NCI-H510A (cell line): ENCODE data around the gene RGS10.
"Not testable (repeated sequence)": the region's sequence is repeated elsewhere in the genome, so short reads cannot be mapped to it uniquely, and the experiment has no call there.

ENCODE experiments used
- DNase-seq: peaks from one replicate; lab custom pipeline; 2025; lab: John Stamatoyannopoulos, UW

The RGS10 gene

DNA sequence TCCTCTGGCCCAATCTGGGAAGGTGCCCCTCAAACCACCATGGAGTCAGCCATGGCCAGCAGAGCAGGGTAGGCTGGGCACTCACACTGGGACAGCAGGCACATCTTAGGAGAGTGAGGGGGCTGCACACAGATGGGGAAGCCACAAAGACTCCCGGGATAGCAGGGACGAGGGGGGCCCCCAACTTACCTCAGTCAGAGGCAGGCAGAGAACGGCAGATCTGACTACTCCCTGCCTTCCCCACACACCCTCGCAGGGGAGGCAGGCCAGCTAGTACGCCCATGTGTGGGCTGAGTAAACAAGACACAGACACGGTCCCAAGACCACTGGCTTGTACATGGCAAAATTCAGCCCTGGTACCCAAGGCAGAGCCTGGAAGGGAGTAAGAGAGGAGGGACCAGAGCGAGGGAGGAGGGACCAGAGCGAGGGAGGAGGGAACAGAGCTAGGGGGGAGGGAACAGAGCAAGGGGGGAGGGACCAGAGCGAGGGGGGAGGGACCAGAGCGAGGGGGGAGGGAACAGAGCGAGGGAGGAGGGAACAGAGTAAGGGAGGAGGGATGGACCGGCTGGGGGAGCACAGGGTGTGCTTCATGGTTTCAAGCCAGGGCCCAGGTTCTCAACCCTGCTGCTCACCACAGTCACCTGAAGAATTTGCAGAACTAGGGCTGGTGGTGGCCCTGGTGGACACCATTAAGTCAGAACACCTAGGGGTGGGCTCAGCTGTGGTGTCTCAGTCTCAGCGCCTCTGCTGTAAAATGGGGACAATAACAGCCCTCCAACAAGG lies 73.8 kb downstream of the RGS10 start:
- DNase-seq: no peak

DNA sequence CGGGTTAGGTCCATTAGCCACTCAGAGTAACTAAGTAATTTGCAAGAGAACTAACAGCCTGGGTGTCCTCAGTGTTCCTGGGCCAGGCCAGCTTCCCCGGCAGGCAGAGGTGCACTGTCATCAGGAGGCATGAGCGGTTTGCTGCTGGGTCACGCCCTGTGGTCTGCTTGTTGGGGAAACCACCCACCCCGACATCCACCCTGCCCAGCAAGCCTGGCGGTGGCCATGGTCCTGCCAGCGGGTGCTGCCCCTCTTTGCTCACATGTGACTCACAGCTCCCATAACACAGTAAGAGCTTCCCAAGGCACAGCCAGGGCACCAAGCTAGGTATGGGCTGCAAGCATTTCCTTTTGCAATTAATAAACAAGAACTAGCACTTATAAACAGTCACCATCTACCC lies 75.9 kb downstream of the RGS10 start:
- no peak for DNase-seq

DNA sequence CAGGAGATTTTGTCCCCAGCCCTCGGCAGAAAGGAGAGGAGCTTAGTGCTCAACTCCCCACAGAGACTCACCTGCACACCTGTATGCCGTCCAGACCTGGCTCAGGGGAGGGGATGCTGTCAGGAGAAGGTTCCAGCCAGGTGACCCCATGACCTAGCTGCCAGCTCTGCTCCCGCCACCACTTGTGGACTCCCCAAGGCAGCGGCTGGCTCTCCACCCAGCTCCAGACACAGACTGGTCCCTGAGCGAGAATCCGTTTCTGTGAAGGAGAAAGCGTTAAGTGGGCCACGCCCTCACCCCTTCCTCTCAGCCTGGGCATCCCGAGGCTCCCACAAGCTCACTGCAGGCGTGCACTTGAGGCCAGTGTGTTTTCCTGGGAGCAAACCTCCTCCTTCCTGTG lies 76.4 kb downstream of the RGS10 start:
- no peak for DNase-seq

DNA sequence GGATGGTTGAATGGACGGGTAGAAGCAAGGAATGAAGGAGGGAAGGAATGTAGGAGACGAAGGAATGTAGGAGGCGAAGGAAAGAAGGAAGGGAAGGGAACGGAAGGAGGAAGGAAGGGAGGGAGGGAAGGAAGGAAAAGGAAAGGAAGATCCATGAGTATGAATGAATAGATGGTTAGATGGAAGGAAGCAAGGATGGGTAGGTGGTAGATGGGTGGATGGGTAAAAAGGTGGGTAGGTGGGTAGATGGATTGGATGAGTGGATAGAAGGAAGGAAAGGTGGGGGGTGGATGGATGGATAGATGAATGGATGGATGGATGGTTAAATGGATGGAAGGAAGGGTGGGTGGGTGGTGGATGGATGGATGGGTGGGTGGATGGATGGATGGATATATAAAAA lies 77.4 kb downstream of the RGS10 start:
- DNase-seq: no peak

DNA sequence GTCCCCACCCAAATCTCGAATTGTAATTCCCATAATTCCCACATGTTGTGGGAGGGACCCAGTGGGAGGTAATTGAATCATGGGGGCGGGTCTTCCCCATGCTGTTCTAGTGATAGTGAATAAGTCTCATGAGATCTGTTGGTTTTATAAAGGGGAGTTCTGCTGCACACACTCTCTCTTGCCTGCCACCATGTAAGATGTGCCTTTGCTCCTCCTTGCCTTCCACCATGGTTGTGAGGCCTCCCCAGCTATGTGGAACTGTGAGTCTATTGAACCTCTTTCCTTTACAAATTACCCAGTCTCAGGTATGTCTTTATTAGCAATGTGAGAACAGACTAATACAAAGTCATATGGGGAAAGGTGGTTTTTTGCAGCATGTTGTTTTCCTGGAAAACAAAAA lies 79.3 kb downstream of the RGS10 start:
- DNase-seq: not testable (repeated sequence)

DNA sequence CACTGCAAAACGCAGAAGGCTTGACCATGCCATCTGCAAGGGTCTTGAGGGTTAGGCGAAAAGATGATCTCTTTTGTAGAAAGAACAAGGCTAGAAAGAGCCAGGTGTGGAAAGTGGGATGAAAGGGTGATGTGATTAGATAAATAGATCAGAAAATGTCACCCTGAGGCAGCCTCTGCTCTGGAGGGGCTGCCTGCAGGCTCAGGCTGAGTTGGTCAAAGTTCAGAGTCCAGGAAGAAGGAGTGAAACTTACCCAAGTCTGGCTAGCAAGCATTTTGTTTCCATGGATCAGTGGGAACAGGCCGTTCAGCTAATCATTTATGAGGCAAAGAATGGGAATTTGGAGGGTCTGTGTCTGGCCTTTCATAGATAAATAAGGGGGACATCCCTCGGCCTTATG lies 79.7 kb downstream of the RGS10 start:
- no peak for DNase-seq

DNA sequence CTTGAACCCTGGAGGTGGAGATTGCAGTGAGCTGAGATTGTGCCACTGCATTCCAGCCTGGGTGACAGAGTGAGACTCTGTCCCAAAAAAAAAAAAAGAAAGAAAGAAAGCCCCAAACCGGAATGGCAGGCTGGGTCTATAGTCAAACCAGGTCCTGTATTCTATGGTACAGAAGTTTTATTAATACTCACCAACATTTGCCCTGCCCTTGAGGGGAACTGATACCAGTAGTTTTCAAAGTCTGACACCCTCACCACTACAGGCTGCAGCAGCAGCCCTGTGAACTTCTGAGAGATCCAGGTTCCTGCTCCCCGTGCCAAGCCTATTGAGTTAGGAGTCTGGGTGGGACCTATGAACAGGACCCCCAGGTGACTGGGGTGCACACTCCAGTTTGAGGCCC lies 80.6 kb downstream of the RGS10 start:
- DNase-seq: no peak

DNA sequence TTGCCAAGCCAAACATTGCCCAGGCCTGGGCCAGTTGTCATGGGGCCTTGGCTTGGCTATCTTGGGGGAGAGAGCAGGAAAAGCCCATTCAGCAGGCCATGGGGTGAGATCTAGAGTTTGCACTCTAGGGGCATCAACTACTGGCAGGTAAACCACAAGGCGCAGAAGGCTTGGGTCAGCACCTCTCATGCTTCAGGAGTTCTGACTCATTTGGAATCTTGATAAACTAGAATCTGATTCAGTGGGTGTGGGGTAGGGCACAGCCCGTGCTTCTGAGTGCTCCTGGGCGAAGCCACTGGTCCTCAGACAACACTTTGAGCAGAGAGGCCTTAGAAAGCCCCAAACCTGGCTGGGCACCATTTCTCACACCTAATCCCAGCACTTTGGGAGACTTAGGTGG lies 81.1 kb downstream of the RGS10 start:
- DNase-seq: no peak

DNA sequence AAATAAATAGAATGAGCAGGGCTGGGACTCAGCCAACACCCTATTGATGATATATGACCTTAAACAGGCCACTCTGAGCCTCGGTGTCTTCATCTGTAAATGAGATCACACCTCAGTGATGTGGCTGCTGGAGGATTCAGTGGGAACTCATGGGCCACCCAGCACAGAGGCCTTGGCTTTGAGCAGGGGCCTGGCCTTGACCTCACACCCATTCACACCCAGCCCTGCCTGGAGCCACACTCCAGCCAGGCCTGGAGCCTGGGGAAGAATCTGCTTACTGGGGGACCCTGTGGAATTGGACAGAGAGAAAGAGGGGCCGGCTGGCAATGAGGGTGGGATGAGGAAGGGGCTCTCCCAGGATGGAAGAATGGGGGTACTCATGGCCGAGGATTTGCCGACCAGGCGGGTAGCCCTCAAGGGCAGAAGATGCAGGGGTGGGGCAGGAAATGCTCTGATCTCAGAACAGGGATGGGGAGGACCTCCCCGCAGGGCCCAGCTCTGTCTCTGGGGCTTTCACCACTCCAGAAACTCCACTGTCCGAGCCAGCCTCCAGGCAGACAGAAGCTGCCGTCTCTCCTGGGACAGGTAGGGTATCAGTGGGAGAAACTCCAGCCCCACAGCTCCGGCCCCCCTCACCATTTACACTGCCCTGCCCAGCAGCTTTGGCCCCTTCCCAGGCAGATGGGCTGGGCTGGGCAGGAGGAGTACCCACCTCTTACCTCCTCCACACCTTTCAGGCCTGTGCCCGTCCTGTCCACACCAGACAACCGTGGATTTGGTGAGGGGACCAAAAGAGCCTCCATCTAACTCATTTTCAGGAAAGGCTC lies 81.9 kb downstream of the RGS10 start:
- DNase-seq: no peak

DNA sequence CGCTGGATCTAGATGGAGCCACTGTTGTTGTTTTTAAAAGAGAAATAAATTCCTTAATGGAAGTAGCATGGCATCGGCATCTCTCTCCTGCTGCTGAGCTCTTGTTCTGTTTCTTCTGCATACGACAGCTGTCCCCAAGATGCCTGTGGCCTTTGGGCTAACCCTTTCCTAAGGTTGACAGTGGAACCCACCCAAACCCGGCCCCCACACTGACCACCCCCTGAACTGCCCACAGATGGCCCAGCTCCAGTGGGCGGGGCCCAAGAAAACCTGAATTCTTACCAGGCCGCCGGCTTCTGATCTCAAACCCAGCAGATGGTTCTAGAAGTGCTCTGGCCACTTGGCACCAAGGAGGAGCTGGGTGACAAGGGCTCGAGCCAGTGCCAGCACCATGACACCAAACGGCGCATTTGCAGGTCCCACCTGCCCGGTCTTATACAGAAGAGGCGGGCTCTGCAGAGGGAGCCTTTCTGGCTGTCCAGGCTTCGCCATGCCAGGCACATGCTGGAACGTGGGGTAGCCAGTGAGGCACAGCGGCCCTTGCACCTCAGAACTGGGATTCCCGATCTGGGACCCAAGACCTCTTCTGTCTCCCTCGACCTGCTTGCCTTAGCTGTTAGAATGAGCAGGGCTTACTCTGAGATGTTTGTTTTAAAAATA lies 82.7 kb downstream of the RGS10 start:
- no peak for DNase-seq

DNA sequence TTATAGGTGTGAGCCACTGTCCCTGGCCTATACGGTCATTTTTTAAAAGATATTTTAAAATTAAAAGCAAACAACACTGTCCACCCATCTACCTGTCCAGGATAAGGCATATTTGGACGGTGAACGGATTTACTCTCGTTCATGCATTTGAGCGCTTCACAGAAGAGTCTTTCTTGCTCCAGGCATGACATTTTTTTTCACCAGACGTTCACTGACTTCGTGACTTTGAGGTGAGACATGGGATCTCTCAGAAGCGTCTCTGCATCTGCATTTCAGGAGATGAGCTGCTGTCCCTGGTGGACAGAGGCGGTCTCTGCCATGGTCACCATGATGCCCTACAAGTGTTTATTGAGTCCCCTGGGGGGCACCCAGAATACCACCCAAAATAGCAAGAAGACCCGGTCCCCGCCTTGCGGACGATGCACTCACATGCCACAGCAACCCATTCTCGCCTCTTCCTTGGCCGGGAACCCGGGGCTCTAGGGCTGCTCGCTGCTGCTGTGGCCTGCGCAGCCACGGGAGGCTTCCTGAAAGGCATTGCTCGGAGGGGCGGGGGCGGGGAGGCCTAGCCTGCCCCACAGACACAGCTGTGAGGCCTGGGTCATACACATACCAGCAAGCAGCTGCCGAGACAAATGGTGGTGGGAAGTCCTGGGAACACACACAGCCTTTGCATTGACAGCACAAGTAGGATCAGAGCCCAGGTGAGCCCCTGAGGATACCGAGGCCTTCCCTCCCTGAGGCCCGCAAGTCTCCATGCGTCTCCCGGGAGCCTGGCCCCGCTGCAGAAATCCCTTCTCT lies 84.4 kb downstream of the RGS10 start:
- no peak for DNase-seq

DNA sequence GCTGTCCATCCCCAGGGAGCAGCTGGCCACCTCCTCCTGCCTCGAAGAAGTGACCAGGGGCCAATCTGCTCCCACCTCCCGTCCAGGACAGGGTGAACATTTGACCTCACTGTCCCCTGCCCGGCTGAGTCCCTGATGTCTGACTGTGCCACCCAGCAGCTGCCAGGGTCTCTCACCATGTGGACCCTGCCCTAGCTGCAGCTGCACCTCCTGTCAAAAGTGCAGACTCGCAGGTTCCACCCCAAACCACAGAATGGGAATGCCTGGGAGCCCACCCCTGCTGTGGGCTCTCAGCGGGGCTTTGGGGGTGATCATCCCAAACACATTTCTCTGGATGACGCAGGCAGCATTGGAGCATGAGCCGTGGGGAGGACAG lies 86.1 kb downstream of the RGS10 start:
- DNase-seq: no peak

DNA sequence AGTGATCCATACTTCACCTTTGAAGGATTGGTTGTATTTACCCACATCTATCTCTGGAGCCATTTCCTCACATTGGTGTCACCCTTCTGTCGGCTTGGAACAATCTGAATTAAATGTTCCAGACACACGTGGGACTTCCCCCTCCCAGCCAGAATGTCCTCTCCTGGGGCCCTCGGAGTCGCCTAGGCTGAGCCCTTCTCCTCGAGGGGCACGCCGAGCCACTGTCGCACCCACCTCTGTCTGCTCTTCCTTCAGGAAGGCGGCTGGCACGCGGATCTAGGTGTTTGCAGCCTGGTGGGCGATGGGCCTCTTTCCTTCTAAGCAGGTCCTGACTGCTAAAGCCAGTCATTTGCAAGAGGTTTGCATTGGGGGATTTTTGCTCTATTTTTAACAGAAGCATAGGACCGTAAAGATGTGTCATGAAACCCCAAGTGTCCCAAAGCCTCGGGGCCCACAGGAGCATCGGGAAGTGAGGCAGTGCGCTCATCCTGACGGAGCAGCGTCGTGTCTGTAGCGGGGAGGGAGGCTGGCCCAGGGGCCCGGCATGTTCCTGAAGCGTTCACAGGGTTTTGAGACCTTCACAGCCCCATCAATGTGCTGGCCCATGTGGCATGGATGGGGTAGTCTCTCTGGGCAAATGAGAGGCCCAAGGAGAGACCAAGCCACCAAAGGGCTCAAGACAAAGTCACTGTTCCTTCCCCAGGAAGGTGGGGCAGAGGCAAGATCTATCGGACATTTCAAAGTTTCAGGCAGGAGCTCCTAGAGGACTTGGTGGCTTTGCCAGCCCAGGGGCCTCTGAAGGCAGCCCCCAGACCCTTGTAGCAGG lies 86.7 kb downstream of the RGS10 start:
- DNase-seq: no peak

DNA sequence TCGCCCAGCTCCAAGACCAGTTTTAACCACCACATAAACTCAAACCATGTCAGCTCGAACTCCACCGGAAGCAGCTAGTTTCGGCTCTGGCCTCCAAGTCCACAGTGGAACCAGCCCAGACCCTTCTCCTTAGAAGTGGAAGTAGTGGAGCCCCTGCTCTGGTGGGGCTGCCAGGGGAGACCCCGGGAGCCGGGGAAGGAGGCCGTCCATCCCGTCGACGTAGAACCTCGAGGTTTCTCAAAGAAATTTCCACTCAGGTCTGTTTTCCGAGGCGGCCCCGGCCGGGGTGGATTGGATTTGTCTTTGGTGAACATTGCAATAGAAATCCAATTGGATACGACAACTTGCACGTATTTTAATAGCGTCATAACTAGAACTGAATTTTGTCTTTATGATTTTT lies 87.5 kb downstream of the RGS10 start:
- no peak for DNase-seq

DNA sequence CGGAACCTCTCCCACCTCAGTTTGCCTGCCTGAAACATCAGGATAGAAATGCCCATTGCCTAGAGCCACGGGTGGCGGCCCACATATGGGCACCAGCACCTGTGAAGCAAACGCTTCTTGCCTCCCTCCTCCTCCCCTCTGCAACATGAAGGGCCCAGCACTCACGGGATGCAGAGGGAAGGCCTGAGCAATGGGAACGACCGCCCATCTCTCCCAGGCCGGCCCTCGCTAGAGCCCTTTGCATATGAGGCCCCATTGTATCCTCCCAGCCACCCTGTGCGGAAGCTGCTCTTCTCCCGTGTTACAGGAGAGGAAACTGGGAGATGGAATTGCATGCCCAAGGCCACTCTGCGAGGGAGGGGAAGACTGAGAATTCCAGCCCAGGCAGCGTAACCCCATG lies 88.2 kb downstream of the RGS10 start:
- DNase-seq: no peak

DNA sequence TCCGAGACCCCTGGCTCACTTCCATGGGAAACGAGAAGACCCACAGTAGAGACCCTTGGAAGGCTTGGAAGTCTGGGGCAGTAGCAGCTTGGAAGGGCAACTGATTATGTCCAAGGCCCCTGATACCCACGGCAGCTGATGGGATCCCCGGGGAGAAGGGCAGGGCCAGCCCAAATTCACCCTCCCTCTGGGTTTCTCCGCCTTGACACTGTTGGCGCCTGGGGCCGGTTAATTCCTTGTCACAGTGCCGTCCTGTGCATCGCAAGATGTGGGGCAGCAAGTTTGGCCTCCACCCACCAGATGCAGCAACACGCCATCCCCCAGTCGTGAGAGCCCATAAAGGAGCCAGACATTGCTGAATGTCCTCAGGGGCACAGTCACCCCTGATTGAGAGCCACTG lies 89.2 kb downstream of the RGS10 start:
- no peak for DNase-seq

DNA sequence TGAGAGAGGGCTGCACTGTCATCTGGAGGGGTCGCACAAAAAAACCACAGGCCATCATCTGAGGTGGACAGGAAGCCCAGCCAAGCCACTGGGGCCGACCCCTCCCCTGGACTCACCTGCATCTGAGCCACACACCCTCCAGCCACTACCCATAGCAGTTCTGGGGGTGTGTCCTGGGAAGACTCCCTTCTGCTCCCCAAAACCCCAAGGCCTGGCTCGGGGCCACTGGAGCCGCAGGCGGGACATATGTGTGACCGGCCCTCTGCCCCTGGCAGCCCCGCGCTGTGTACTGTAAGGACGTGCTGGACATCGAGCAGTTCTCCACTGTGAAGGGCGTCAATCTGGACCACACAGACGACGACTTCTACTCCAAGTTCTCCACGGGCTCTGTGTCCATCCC lies 90.1 kb downstream of the RGS10 start:
- no peak for DNase-seq

DNA sequence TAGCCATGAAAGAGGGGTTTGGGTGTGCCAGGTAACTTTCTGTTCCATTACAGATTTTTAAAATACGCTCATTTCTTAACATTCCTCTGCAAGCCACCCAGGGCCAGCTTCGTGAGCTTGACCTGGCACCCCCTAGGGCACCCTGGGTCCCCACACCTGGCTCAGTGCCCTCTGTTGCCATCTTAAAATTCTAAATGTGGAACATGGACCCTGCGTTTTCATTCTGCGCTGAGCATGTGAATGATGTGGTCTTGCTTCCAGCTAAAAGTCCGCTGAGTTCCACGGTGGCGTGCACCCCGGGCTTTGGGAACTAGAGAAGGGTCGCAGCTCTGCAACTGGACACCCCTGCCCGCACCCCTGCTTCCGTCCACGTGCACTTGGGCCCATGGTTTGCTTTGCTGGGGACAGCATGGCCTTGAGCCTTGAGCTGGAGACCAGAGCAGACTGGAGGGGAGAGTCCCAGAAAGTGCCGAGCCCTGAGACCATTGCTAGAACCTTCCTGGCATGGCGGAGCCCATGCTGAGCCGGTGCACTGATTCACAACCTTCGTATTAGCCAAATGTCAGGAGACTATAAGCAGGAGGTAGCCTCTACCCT lies 91.1 kb downstream of the RGS10 start:
- DNase-seq: no peak

DNA sequence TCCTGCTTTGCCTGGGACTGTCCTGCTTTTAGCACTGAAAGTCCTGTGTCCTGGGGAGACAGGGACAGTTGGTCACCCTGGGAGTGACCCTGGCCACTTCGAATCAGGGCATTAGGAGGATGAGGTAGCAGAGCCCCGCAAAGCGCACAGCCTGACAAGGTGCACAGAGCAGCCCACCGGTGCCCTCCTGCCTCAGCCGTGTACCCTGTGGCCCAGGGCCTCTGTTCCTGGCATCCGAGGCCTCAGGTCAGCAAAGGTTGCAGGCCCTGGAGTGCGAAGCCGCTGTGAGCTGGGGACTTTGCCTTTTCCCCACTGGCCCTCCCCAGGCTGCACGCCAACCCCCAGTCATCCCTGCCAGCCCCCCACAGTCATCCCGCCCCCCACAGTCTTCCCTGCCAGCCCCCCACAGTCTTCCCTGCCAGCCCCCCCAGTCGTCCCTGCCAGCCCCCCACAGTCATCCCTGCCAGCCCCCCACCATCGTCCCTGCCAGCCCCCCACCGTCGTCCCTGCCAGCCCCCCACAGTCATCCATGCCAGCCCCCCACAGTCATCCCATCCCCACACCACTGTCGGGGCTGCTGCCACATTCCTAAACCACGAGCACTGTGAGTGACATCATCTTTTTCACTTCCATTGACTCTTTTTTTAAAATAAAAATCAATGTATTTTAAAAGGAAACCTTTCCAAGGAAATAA lies 91.8 kb downstream of the RGS10 start:
- no peak for DNase-seq
